ENCODE results near the gene ZNF682.
"Not testable (repeated sequence)": the region's sequence is repeated elsewhere in the genome, so short reads cannot be mapped to it uniquely, and the experiment has no call there.

ZNF682 gene

DNA sequence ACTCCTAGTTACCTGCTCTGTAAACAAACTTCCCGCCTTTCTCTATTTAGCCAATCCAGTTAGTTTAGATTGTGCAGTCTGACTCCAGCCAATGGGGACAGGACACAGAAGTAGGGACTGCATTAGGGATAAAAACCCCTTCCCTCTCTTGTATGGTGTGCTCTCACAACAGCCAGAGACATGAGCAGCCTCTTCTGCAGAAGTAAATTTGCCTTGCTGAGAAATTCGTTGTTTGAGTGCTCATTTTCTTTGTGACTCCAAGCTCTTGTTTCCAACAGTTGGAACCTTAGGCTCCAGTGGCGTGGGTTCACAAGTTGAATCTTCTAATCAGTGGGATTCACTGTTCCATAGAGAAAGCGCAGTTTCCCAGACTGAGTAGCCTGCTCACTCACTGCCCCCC, 72.4 kb downstream of the ZNF682 start:
- no peak for DNase-seq

- not testable (repeated sequence) for DNase-seq
Measured at GRCh38 chr19:19966126-19966525, 73.2 kb downstream of the ZNF682 start.

- no peak for DNase-seq
Measured at GRCh38 chr19:19964416-19964815, 74.9 kb downstream of the ZNF682 start.

GRCh38 chr19:19959151-19959799, 80.0 kb downstream of the ZNF682 start:
- peak; percentile 78 to 83 for DNase-seq

- not testable (repeated sequence) for DNase-seq
Measured at GRCh38 chr19:19957766-19958165, 81.5 kb downstream of the ZNF682 start.

DNA sequence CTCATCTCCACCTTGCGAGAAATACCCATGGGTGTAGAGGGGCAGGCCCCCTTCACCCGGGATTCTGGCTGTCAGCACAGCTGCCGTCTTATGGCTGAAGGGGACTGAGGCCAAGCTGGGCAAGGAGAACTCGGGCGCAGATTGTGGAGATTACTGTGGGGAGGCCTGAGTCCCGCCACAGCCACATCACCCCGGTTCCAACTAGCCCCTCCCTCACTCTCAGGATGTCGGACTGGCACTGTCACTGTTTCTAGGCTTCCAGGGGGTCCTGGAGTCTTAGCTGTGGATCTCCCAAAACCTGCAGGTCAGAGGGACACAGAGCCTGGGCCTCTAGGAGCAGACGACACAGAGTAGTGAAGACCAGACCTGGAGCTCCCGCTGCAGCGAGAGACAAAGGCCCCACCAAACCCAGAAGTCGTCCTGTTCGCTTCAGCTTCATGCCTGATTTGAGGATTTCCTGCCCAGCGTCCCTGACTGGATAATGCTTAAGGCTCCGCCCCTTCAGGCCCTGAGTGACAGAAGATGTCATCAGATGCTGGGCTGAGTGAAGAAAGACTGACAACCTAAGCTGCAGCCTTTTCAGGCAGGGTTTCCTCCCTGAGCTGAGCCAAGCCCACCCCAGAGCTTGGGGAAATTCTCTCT, 82.8 kb downstream of the ZNF682 start:
- DNase-seq: no peak

- DNase-seq: no peak
Measured at GRCh38 chr19:19955208-19955607, 84.1 kb downstream of the ZNF682 start.

All from activated CD4-positive, alpha-beta T cell treated with anti-CD3 and anti-CD28 coated beads, Interleukin-2, amount 50 U/mL, for 48 hours (primary cell).